B cell (primary cell): ENCODE measurements around the gene CCDC50. TPM values are rescaled to one million over a fixed set of nuclear protein-coding genes. Genes with fewer than 3 reads are reported as not detected.

Source experiments
- ATAC-seq: fragments of 200-7000 bp; cut with Tn5 transposase; one replicate; pipeline ENCODE4 v1.10.0; 2021; ENCODE audit warnings: low read depth, mild to moderate bottlenecking, moderate number of reproducible peaks, moderate library complexity
- CTCF ChIA-PET: fragments of 350-600 bp; sonication (Branson Sonifier 250); formaldehyde crosslinking; loops from one replicate; lab custom pipeline; 2021; ENCODE audit warnings: antibody characterized with exemption, inconsistent platforms; lab: Charles Lee
- POLR2A ChIA-PET: fragments of 350-600 bp; sonication (Branson Sonifier 250); formaldehyde crosslinking; loops from one replicate; lab custom pipeline; 2021; ENCODE audit warnings: antibody characterized with exemption; lab: Charles Lee
- DNase-seq: peaks from one replicate; pipeline ENCODE4 v3.0.0; 2013
- H2AFZ ChIP-seq: 2 replicates; pipeline ENCODE4 v1.6.1; 2012; ENCODE audit warnings: mild to moderate bottlenecking, low read depth, low read length; ENCODE audit not compliant: insufficient read depth, poor library complexity, severe bottlenecking
- H3K27ac ChIP-seq, 2 donors: 1 replicate in 1 of 2; 2 replicates in 1 of 2; pipeline ENCODE4 v1.5.1; 2012 to 2013; ENCODE audit warnings: low read length in 2 of 2, mild to moderate bottlenecking in 2 of 2, moderate library complexity in 1 of 2
- H3K27me3 ChIP-seq, 4 experiments: fragments of 200-600 bp in 1 of 4; sonication (generic) in 1 of 4; replicated peaks in 1 of 4; 1 replicate in 2 of 4; 2 replicates in 2 of 4; pipeline versions ENCODE4 v1.6.1 to v1.7.0; 2013 to 2016; ENCODE audit warnings: low read length in 3 of 4, mild to moderate bottlenecking in 2 of 4, mixed read lengths in 1 of 4, moderate library complexity in 1 of 4; ENCODE audit not compliant: insufficient read depth in 4 of 4, control insufficient read depth in 3 of 4; ENCODE audit errors: control extremely low read depth in 1 of 4
- H3K36me3 ChIP-seq, 2 experiments: replicated peaks in 1 of 2; 1 replicate in 1 of 2; 2 replicates in 1 of 2; pipeline versions ENCODE4 v1.6.1 to v1.7.1; 2013; ENCODE audit warnings: low read length in 1 of 2; ENCODE audit not compliant: insufficient read depth in 2 of 2, control insufficient read depth in 1 of 2; ENCODE audit errors: control extremely low read depth in 1 of 2, extremely low read depth in 1 of 2
- H3K4me1 ChIP-seq, 2 donors: fragments of 200-600 bp in 1 of 2; sonication (generic) in 1 of 2; 1 replicate in 1 of 2; 2 replicates in 1 of 2; pipeline versions ENCODE4 v1.5.1 to v1.6.1; 2013 to 2017; ENCODE audit warnings: low read length in 2 of 2; ENCODE audit not compliant: control insufficient read depth in 2 of 2, insufficient read depth in 2 of 2
- H3K4me2 ChIP-seq: replicated peaks from 2 replicates; pipeline ENCODE3; 2012; ENCODE audit warnings: mild to moderate bottlenecking, low read depth, low read length; ENCODE audit not compliant: poor library complexity, severe bottlenecking
- H3K4me3 ChIP-seq, 5 experiments: fragments of 200-600 bp in 1 of 5; sonication (generic) in 1 of 5; 1 replicate in 3 of 5; 2 replicates in 2 of 5; pipeline versions ENCODE4 v1.5.1 to v1.7.0; 2011 to 2016; ENCODE audit warnings: low read length in 4 of 5, mild to moderate bottlenecking in 4 of 5, low read depth in 2 of 5, control low read depth in 1 of 5, moderate library complexity in 1 of 5; ENCODE audit not compliant: insufficient read depth in 1 of 5; ENCODE audit errors: control extremely low read depth in 1 of 5, extremely low read depth in 1 of 5
- H3K79me2 ChIP-seq: fragments of 200-600 bp; sonication (generic); one replicate; pipeline ENCODE4 v1.6.0; 2016; ENCODE audit warnings: low read length; ENCODE audit not compliant: control insufficient read depth, insufficient read depth
- H3K9ac ChIP-seq: fragments of 200-600 bp; sonication (generic); 2 replicates; pipeline ENCODE4 v1.6.1; 2017; ENCODE audit warnings: mild to moderate bottlenecking, low read length, moderate library complexity
- H3K9me3 ChIP-seq, 3 donors: one replicate each; pipeline versions ENCODE4 v1.6.1 to v1.7.1; 2013; ENCODE audit warnings: low read length in 2 of 3; ENCODE audit not compliant: control insufficient read depth in 2 of 3, insufficient read depth in 1 of 3; ENCODE audit errors: control extremely low read depth in 1 of 3
- H4K20me1 ChIP-seq: 2 replicates; pipeline ENCODE4 v1.6.0; 2012; ENCODE audit warnings: mild to moderate bottlenecking, low read length; ENCODE audit not compliant: insufficient read depth, control insufficient read depth, poor library complexity, severe bottlenecking
- H3K27ac Mint-ChIP-seq: one replicate; pipeline ENCODE4 v1.8.0; 2021; ENCODE audit warnings: mixed read lengths
- H3K27me3 Mint-ChIP-seq: one replicate; pipeline ENCODE4 v1.8.0; 2021; ENCODE audit warnings: mixed read lengths
- H3K4me1 Mint-ChIP-seq: one replicate; pipeline ENCODE4 v1.8.0; 2021; ENCODE audit warnings: mixed read lengths
- H3K4me3 Mint-ChIP-seq: one replicate; pipeline ENCODE4 v1.8.0; 2021; ENCODE audit warnings: mixed read lengths
- H3K9me3 Mint-ChIP-seq: one replicate; pipeline ENCODE4 v1.8.0; 2022; ENCODE audit warnings: mixed read lengths; ENCODE audit not compliant: insufficient read depth
- CTCF ChIP-seq: fragments of 200-600 bp; IDR thresholded peaks from one replicate; pipeline ENCODE4 v1.8.0; 2022; ENCODE audit warnings: antibody characterized with exemption, mild to moderate bottlenecking
- EZH2 ChIP-seq: IDR thresholded peaks from 2 replicates; pipeline ENCODE4 v1.6.1; 2012; ENCODE audit warnings: borderline replicate concordance, low read depth, mild to moderate bottlenecking, moderate library complexity, low read length; ENCODE audit not compliant: insufficient read depth, poor library complexity, severe bottlenecking
- WGBS: methylation state at CpG from one replicate; pipeline ENCODE4 v1.1.5; 2013; ENCODE audit warnings: missing lambda C conversion rate; ENCODE audit not compliant: insufficient coverage; 5-methylcytosine and 5-hydroxymethylcytosine counted together
- intact Hi-C: fragments of 100-400 bp; cut with micrococcal nuclease; formaldehyde crosslinking; loops from one replicate; pipeline ENCODE4 v1.10.0; 2022
- polyA plus RNA-seq: library from polyadenylated mRNA; depleted of rRNA; stranded (reverse); fragments of >200 nt; gene quantifications from 2 replicates; pipeline ENCODE4 v1.2.3, GENCODE V29; 2012
- total RNA-seq, 2 donors: library from RNA; stranded (reverse); fragments of 120-200 nt in 1 of 2; gene quantifications; 1 replicate in 1 of 2; 2 replicates in 1 of 2; pipeline versions ENCODE4 v1.2.3 to v1.2.4, GENCODE V29; 2013 to 2022

CCDC50 gene
- total and polyA plus RNA-seq, 2 donors (not counting 1 experiment from before 2014, with no cell fraction given): 48.7 to 121 TPM

GRCh38 chr3:191393146-191393545 is 64.0 kb downstream of the CCDC50 start:
- Histone ChIP-seq H3K4me3 (no peak overlapping the region), H3K4me1 (no peaks in the 10 kb centered on the region), H3K27ac (peak overlapping the region in 1 of 2 donors; percentile 16), H3K4me2 (no peak overlapping the region), H3K79me2 (no peaks in the 10 kb centered on the region), H4K20me1 (no peaks in the 10 kb centered on the region), H3K27me3 (no peaks in the 10 kb centered on the region), H3K9me3 (no peaks in the 10 kb centered on the region), H3K36me3 (peaks cover 12 to 65% of the 10 kb centered on the region in 2 experiments), H3K9ac (no peak overlapping the region), H2AFZ (no peak overlapping the region)
- intact Hi-C loops: no loop called here
- ATAC-seq (no peak), DNase-seq (no peak)
- Mint-ChIP-seq H3K9me3 (no peaks in the 10 kb centered on the region), H3K27me3 (no peaks in the 10 kb centered on the region), H3K4me1 (peaks cover 5% of the 10 kb centered on the region), H3K27ac (no peak overlapping the region), H3K4me3 (no peak overlapping the region)
- TF ChIP-seq EZH2: no peak
- TF ChIP-seq CTCF: no peak
- CTCF ChIA-PET: interaction anchor here (1.3 to 4.6 kb wide), 2 partner anchors 11 to 149 kb away, joined by 3 to 31 read pairs; no protein-coding TSS in a partner anchor
- POLR2A ChIA-PET: no interaction called here

- no peaks in the 10 kb centered on the region for H4K20me1 ChIP-seq
- Mint-ChIP-seq H3K27ac (no peak overlapping the region), H3K4me3 (no peak overlapping the region), H3K4me1 (no peaks in the 10 kb centered on the region), H3K9me3 (no peaks in the 10 kb centered on the region), H3K27me3 (no peaks in the 10 kb centered on the region)
- ChIA-PET CTCF (interaction anchor here (0.8 kb wide), 1 partner anchor 153 kb away, joined by 3 read pairs; no protein-coding TSS in a partner anchor), POLR2A (no interaction called here)
- no peaks in the 10 kb centered on the region for H3K79me2 ChIP-seq
- intact Hi-C loops: no loop called here
- ATAC-seq (no peak), DNase-seq (no peak)
- H3K4me3 ChIP-seq: no peak overlapping the region
- peaks cover 8 to 30% of the 10 kb centered on the region in 2 experiments for H3K36me3 ChIP-seq
- H3K27me3 ChIP-seq: no peaks in the 10 kb centered on the region
- H3K9me3 ChIP-seq: no peaks in the 10 kb centered on the region
- no peaks in the 10 kb centered on the region for H3K4me1 ChIP-seq
- TF ChIP-seq EZH2 (no peak), CTCF (no peak)
- H3K9ac ChIP-seq: no peak overlapping the region
- WGBS: 100% methylated on average over 2 of the region's 3 CpGs
- H3K27ac ChIP-seq: no peak overlapping the region
- no peak overlapping the region for H2AFZ ChIP-seq
- no peak overlapping the region for H3K4me2 ChIP-seq
These were observed 68.6 kb downstream of the CCDC50 start for GRCh38 chr3:191397771-191398170.
